ENCODE measurements around the gene ATG13.

- TF ChIP-seq POLR2A (IDR thresholded peaks at IDR 0.05; ENCODE audit: low read length) = no peak
- no peak for TF ChIP-seq GATA1 (IDR thresholded peaks at IDR 0.05; ENCODE audit: low read depth, low read length)
Measured at GRCh38 chr11:46603704-46604308, 13.5 kb upstream of the ATG13 start.

Measured in erythroblast (primary cell).